ENCODE measurements around the gene HOXD3.

- TF ChIP-seq POLR2AphosphoS5 (IDR thresholded peaks at IDR 0.05) = no peak
- no peak for TF ChIP-seq POLR2A (IDR thresholded peaks at IDR 0.05)
- no peak for TF ChIP-seq CTCF (IDR thresholded peaks at IDR 0.05)
These were observed 45.4 kb downstream of the HOXD3 start for GRCh38 chr2:176202491-176202890.

Measured in gastroesophageal sphincter (tissue), 3 donors.